GM21576 (cell line): ENCODE data around the gene ARL8A.
A peak's percentile ranks its signal among the peaks of the same experiment; 100 is the strongest.
"Not testable (repeated sequence)": the region's sequence is repeated elsewhere in the genome, so short reads cannot be mapped to it uniquely, and the experiment has no call there.

Experiments used
- ATAC-seq: cut with Tn5 transposase; IDR thresholded peaks from one replicate; pipeline ENCODE4 v1.9.1; 2021; ENCODE audit warnings: mild to moderate bottlenecking, moderate library complexity; ENCODE audit not compliant: unreplicated experiment

Gene ARL8A

DNA sequence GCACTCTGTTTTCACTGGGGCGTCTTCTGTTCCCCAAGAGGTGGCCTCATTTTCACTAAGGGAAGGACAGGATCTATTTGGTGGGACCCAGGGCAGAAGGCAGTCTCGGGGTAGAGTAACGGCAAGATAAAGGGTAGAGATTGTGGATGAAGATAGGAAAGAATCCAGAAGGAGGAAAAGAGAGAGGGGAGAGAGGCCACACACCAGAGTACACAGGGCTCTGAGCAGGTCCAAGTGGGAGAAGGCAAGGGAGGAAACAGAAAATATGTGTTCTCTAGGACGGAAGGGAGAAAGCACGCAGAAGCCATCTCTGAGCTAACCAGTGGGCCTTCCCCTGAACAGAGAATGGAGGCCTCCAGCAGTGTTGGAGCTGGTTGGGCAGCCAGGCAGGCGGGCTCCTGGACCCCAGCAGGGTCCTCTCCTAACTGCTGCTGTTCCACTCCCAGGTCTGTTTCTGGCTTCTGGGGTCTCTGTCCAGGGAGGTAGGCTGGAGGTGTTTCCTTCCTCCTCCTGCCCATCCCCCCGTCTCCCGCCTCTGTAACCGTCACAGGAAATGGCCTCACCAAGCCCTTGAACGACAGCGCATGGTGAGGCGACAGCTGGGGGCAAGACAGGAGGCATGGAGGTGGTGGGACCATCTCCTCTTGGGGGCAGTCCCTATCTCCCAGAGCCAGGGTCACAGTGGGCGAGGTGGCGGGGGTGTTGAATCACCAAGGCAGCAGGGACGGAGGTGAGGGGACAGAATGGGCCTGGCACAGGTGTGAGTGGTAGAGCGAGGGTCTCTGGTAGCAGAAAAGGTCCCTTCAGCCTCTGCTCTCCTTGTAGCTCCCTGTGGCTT, 15.2 kb upstream of the ARL8A start:
- ATAC-seq, result no peak

- ATAC-seq, result no peak
Observed at GRCh38 chr1:202158810-202159533, 14.4 kb upstream of the ARL8A start.

- no peak for ATAC-seq
Observed at GRCh38 chr1:202157945-202158344, 13.4 kb upstream of the ARL8A start.

- ATAC-seq, result no peak
Observed at GRCh38 chr1:202156590-202156989, 12.1 kb upstream of the ARL8A start.

DNA sequence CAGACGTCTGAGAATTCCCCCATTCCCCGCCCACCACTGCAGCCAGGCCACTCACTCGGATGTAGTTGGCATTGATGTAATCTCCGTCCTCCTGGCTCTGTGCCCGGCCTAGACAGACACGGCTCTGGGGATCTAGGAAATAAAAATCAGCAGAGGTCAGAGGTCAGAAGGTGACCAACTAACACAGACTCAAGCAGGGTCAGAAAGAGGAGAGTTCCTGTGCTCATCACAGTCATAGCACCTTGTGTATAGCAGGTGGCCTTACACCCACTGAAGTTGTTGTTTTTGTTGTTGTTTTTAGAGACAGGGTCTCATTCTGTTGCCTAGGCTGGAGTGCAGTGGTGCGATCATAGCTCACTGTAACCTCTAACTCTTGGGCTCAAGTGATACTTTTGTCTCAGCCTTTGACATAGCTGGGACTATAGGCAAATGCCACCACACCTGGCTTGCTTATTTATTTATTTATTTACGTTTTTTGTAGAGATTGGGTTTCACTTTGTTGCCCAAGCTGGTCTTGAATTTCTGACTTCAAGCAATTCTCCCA, 11.0 kb upstream of the ARL8A start:
- no peak for ATAC-seq

- ATAC-seq, result no peak
Observed at GRCh38 chr1:202154766-202155477, 10.4 kb upstream of the ARL8A start.

- no peak for ATAC-seq
Observed at GRCh38 chr1:202154148-202154765, 9.7 kb upstream of the ARL8A start.

GRCh38 chr1:202153284-202153683, 8.7 kb upstream of the ARL8A start:
- no peak for ATAC-seq

DNA sequence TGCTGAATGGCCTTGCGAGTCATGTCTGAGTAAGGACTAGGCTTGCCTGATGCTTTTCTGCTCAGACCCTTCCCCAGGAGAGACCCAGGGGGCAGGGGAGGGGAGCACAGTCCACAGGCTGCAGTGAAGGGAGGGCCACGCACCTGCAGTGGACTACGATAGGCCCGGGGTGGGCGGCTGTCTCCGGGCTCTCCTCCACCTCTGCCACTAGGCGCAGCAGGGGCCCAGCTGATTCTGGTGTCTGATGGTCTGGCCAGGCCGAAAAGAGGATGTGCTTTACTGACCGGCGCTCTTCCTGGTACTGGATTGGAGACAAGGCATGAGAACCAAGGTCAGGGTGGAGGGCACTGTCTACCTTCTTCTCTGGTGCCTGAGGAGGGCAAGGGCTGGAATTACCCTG, 7.9 kb upstream of the ARL8A start:
- ATAC-seq, result no peak

- no peak for ATAC-seq
Observed at GRCh38 chr1:202151045-202151444, 6.5 kb upstream of the ARL8A start.

- ATAC-seq, result no peak
Observed at GRCh38 chr1:202150602-202151001, 6.1 kb upstream of the ARL8A start.

DNA sequence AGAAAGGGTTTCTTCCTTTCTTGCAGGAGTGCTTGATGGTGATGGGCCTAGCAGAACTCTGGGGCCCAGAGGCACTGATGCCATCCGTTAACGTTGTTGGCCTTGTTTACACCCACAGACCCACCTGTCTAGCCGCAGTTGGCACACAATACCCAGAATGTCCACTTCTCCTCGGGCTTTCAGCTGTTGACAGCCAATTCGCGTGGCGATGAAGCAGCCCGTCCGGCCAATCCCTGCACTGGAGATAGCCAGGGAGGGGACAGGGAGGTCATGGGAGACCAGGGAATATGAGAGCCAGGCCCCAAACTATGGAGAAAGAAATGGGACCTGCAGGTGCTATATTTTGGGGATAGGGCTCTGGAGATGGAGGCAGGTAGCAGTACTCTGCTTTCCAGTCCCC, 5.7 kb upstream of the ARL8A start:
- no peak for ATAC-seq

- ATAC-seq, result no peak
Observed at GRCh38 chr1:202149566-202149965, 5.0 kb upstream of the ARL8A start.

DNA sequence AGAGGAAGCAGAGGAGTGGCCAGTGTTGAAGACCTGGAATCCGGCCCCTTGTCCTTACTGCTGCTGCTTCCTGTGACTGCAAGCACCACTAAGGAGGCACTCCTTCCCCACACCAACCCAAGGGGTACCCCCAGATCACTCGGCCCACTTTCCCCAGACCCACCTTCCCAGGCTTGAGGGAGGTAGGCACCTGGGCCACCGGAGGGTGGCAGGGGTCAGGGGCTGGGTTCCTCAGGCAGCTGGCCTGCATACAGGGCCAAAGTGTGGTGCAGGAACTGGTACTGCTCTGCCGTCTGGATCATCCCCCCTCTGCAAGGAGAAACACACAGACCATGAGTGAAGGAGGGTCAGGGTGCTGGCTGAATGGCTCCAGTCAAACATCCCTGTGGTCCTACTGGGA, 3.9 kb upstream of the ARL8A start:
- no peak for ATAC-seq

GRCh38 chr1:202146993-202147392, 2.5 kb upstream of the ARL8A start:
- ATAC-seq, result no peak

GRCh38 chr1:202146279-202146678, 1.7 kb upstream of the ARL8A start:
- ATAC-seq, result no peak

DNA sequence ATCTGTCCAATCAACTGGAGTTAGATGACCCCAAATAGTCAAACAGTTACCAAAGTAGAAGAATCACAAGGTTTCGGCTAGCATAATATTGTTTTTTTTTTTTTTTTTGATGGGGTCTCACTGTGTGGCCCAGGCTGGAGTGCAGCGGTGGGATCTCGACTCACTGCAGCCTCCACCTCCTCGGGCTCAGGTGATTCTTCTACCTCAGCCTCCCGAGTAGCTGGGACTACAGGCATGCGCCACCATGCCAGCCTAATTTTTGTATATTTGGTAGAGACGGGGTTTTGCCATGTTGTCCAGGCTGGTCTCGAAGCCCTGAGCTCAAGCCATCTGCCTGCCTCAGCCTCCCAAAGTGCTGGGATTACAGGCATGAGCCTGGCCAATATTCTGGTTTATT, 1.2 kb upstream of the ARL8A start:
- ATAC-seq, result not testable (repeated sequence)

DNA sequence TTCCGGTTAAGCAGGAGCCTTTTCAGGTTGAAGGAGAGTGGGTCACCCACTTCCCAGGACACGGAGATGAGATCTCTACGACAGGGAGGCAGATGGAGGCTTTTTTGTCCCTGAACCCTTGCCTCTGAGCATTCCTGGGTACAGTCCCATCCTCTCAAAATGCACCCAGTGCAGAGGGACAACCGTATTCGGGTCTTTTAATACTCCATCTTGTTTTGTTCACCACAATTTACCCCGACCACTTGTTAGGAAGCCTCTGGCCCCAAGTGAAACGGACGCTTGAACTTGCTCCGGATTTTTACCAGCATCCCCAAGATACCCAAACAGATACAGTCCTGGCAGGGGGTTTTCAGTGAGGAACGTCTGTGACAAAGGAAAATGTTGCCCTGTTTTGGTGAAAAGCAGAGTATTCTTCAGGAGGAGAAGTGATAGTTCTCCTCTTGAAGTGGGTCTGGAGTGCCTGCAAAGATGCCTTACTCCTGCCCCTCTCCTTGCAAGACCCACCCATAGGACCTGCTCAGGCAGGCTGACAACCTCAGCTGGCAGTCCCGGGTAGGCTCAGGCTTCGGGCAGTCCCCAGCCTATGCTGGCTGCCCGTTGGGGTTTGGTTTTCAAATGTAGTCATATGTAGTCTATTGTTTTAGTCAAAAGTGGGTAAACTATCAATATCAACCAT, 669 bp upstream of the ARL8A start:
- ATAC-seq, result no peak

DNA sequence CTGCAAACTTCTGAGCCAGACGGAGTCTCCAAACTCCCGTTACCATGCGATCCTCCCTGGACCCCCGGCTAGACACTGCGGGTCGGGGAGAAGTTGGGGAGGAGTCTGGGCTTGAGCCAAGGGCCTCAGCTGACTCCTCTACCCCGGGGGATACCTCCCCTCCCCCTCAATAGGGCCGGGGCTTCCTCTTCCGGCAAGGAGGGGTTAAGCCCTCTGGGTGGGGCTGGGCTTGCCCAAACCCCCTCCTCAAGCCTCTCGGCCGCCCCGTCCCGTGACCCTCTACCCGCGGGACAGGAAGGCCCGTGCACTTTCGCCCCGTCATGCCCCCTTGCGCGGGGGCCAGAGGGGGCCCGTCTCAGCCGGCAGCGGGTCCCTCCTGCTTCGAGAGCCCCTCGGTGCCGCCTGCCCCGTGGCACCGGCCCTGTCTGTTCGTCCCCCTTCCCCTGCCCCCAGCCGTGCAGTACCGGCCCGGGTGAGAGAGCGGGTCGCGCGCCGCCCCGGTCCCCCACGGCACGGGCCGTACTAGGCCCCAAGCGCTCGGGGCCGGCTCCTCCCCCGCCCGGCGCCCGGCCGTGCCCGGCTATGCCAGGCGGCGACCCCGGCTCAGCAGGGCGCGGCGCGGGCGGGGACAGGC, 652 bp downstream of the ARL8A start:
- ATAC-seq, result peak; percentile 41
